Calu3 (cell line): Measurements from ENCODE around the gene SMPDL3B. TPM values are rescaled to one million over a fixed set of nuclear protein-coding genes. Genes with fewer than 3 reads are reported as not detected.
A peak's percentile ranks its signal among the peaks of the same experiment; 100 is the strongest.

Source experiments
- BruUV-seq: library from RNA; stranded (reverse); fragments of 400-500 nt; replicated peaks from 2 replicates; lab custom pipeline; 2021; lab: Mats Ljungman, UMichigan
- CTCF ChIA-PET: fragments of 300-600 bp; sonication (Branson Sonifier 250); formaldehyde crosslinking; loops from one replicate; lab custom pipeline; 2022; ENCODE audit warnings: antibody characterized with exemption; lab: Charles Lee
- DNase-seq: peaks from one replicate; pipeline ENCODE4 v3.0.0; 2022
- H3K27ac Mint-ChIP-seq: one replicate; pipeline ENCODE4 v1.8.0; 2022; ENCODE audit warnings: mixed read lengths; ENCODE audit not compliant: unreplicated experiment
- H3K27me3 Mint-ChIP-seq: one replicate; pipeline ENCODE4 v1.8.0; 2022; ENCODE audit warnings: mixed read lengths; ENCODE audit not compliant: unreplicated experiment
- H3K36me3 Mint-ChIP-seq: one replicate; pipeline ENCODE4 v1.8.0; 2022; ENCODE audit warnings: mild to moderate bottlenecking, moderate library complexity, mixed read lengths; ENCODE audit not compliant: insufficient read depth, unreplicated experiment
- H3K4me1 Mint-ChIP-seq: one replicate; pipeline ENCODE4 v1.8.0; 2022; ENCODE audit warnings: mild to moderate bottlenecking, low read depth, mixed read lengths; ENCODE audit not compliant: unreplicated experiment
- H3K4me3 Mint-ChIP-seq: one replicate; pipeline ENCODE4 v1.8.0; 2022; ENCODE audit warnings: mild to moderate bottlenecking, low read depth, moderate library complexity, mixed read lengths; ENCODE audit not compliant: unreplicated experiment
- H3K9me3 Mint-ChIP-seq: one replicate; pipeline ENCODE4 v1.8.0; 2022; ENCODE audit warnings: low read depth, mixed read lengths; ENCODE audit not compliant: unreplicated experiment
- intact Hi-C: fragments of 100-400 bp; cut with micrococcal nuclease; formaldehyde crosslinking; loops from one replicate; pipeline ENCODE4 v1.10.0; 2022; ENCODE audit not compliant: unreplicated experiment
- total RNA-seq: library from RNA; stranded (reverse); gene quantifications from 2 replicates; pipeline ENCODE4 v1.2.3, GENCODE V29; 2022
- TF ChIP-seq, protein P1 (sequence below): fragments of 200-600 bp; IDR thresholded peaks from one replicate; pipeline ENCODE4 v1.8.0; 2022; ENCODE audit warnings: antibody characterized with exemption; ENCODE audit not compliant: unreplicated experiment

The SMPDL3B gene
- total RNA-seq, 1 experiment from 2014 or later, result 9.7 TPM

DNA sequence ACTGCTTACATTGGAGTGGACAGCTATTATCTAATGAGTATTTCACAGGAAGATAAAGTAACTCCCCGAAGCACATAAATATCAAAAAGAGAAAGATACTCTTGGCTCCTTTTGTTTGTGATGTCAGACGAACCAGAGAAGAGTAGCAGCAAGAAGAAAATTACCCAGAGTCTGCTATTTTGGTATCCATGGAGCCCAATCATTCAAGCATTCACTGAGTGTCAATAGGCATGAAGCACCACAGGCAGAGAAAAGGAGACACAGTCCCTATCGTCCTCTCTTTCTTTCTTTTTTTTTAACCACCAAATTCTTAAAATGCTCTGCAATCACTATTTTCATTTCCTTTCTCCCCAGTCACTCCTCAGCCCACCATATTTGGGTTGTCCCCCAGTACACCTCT, 40.3 kb upstream of the SMPDL3B start:
- CTCF ChIA-PET, result no interaction called here
- Mint-ChIP-seq H3K4me3 (no peak overlapping the region), H3K4me1 (no peaks in the 10 kb centered on the region), H3K27me3 (no peaks in the 10 kb centered on the region), H3K36me3 (peaks cover 20% of the 10 kb centered on the region), H3K27ac (no peak overlapping the region), H3K9me3 (no peaks in the 10 kb centered on the region)
- TF ChIP-seq, protein P1, sequence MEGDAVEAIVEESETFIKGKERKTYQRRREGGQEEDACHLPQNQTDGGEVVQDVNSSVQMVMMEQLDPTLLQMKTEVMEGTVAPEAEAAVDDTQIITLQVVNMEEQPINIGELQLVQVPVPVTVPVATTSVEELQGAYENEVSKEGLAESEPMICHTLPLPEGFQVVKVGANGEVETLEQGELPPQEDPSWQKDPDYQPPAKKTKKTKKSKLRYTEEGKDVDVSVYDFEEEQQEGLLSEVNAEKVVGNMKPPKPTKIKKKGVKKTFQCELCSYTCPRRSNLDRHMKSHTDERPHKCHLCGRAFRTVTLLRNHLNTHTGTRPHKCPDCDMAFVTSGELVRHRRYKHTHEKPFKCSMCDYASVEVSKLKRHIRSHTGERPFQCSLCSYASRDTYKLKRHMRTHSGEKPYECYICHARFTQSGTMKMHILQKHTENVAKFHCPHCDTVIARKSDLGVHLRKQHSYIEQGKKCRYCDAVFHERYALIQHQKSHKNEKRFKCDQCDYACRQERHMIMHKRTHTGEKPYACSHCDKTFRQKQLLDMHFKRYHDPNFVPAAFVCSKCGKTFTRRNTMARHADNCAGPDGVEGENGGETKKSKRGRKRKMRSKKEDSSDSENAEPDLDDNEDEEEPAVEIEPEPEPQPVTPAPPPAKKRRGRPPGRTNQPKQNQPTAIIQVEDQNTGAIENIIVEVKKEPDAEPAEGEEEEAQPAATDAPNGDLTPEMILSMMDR, result no peak
- intact Hi-C loops, result no loop called here
- DNase-seq, result no peak
- BruUV-seq, result no TSS peak

DNA sequence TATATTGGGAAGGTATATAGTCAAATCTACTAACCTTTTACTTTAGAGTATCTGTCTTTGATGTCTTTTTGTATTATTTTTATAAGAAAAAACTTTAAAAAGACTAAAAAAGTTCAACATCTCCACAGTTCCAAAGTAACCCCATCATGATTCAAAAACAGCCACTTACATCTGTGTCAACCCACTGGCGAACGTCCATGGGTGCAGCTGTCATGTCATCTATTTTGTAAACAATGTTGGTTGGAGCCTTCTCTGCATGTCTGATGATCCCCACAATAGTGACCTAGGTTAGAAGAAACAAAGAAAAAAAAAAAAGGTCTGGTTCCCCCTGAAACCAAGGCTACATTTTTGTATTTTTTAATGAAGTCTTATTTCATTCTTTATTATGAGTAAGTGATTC, 28.0 kb upstream of the SMPDL3B start:
- intact Hi-C loops, result no loop called here
- Mint-ChIP-seq H3K9me3 (no peaks in the 10 kb centered on the region), H3K36me3 (peaks cover 14% of the 10 kb centered on the region), H3K27ac (no peak overlapping the region), H3K4me3 (no peak overlapping the region), H3K27me3 (no peaks in the 10 kb centered on the region), H3K4me1 (no peaks in the 10 kb centered on the region)
- no peak for DNase-seq
- CTCF ChIA-PET, result no interaction called here
- TF ChIP-seq, protein P1, result no peak
- no TSS peak for BruUV-seq

DNA sequence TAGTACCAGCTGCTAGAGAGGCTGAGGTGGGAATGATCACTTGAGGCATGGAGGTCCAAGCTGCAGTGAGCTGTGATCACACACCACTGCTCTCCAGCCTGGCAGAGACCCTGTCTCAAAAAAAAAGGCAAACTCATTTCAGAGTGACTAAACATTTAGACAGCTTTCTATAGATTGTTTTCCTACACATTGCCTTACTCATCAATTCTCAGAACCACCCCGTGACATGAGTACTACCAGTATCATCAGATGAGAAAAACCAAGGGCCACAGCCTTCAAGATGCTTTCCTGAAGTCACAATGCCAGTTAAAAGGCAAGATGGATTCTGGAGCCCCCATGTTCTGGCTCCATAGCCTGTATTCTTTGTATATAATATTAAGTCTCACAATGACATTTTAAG, 22.4 kb upstream of the SMPDL3B start:
- Mint-ChIP-seq H3K4me3 (no peak overlapping the region), H3K4me1 (no peaks in the 10 kb centered on the region), H3K9me3 (no peaks in the 10 kb centered on the region), H3K36me3 (peaks cover 25% of the 10 kb centered on the region), H3K27ac (no peak overlapping the region), H3K27me3 (no peaks in the 10 kb centered on the region)
- TF ChIP-seq, protein P1, result no peak
- CTCF ChIA-PET, result no interaction called here
- intact Hi-C loops, result no loop called here
- no peak for DNase-seq
- BruUV-seq, result no TSS peak

DNA sequence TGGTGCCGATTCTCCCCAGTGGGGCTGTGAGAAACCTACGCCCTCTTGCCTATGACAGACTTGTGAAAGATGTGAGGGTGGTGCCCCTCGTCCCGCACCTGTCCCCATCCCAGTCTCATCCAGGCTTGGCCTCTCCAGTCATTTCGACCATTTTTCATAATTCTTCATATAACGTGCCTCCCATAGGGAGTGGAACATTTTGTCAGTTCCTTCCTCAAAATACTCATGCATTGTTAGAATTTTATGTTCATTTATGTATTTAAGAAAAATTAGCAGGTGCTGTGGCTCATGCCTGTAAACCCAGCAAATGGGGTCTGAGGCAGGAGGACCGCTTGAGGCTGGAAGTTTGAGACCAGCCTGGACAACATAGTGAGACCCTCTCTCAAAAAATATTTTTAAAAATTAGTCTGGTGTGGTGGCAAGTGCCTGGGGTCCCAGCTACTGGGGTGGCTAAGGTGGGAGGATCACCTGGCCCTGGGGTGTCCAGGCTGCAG, 19.7 kb upstream of the SMPDL3B start:
- TF ChIP-seq, protein P1, result no peak
- intact Hi-C loops, result no loop called here
- Mint-ChIP-seq H3K36me3 (peaks cover 21% of the 10 kb centered on the region), H3K27ac (peak overlapping the region; percentile 99), H3K9me3 (no peaks in the 10 kb centered on the region), H3K4me3 (peak overlapping the region; percentile 99), H3K4me1 (no peaks in the 10 kb centered on the region), H3K27me3 (no peaks in the 10 kb centered on the region)
- no peak for DNase-seq
- BruUV-seq, result no TSS peak
- CTCF ChIA-PET, result no interaction called here
